Measurements from ENCODE around the gene MACROD2.

MACROD2 gene

GRCh38 chr20:14307956-14308355 lies 312.6 kb downstream of the MACROD2 start:
- Histone ChIP-seq H3K9me3 (peaks cover 3% of the 10 kb centered on the region; the same call in 1 of the 2 replicates), H3K27me3 (no peaks in the 10 kb centered on the region), H3K36me3 (no peaks in the 10 kb centered on the region), H3K4me3 (ENCODE audit: low read depth, low read length) (no peak overlapping the region), H3K4me1 (no peaks in the 10 kb centered on the region)
- no peak for TF ChIP-seq CTCF (IDR thresholded peaks at IDR 0.05; ENCODE audit: low read depth, low read length)
- no peak for DNase-seq

- no peak overlapping the region for H3K4me3 ChIP-seq (ENCODE audit: low read depth, low read length)
- H3K9me3 ChIP-seq, result peaks cover 3% of the 10 kb centered on the region; the same call in 1 of the 2 replicates
- no peak for DNase-seq
- H3K4me1 ChIP-seq, result no peaks in the 10 kb centered on the region
- H3K36me3 ChIP-seq, result no peaks in the 10 kb centered on the region
- H3K27me3 ChIP-seq, result no peaks in the 10 kb centered on the region
- no peak for TF ChIP-seq CTCF (IDR thresholded peaks at IDR 0.05; ENCODE audit: low read depth, low read length)
Measured at GRCh38 chr20:14310977-14311627, 315.8 kb downstream of the MACROD2 start.

- Histone ChIP-seq H3K4me3 (ENCODE audit: low read depth, low read length) (no peak overlapping the region), H3K4me1 (no peaks in the 10 kb centered on the region), H3K27me3 (no peaks in the 10 kb centered on the region), H3K9me3 (peaks cover 3% of the 10 kb centered on the region; the same call in 1 of the 2 replicates), H3K36me3 (no peaks in the 10 kb centered on the region)
- TF ChIP-seq CTCF (IDR thresholded peaks at IDR 0.05; ENCODE audit: low read depth, low read length), result no peak
- DNase-seq, result no peak
Measured at GRCh38 chr20:14312001-14312400, 316.7 kb downstream of the MACROD2 start.

- Histone ChIP-seq H3K4me1 (peaks cover 3% of the 10 kb centered on the region; the same call in 1 of the 2 replicates), H3K36me3 (no peaks in the 10 kb centered on the region), H3K4me3 (ENCODE audit: low read depth, low read length) (no peak overlapping the region), H3K9me3 (peaks cover 3% of the 10 kb centered on the region; the same call in 1 of the 2 replicates), H3K27me3 (no peaks in the 10 kb centered on the region)
- no peak for DNase-seq
- TF ChIP-seq CTCF (IDR thresholded peaks at IDR 0.05; ENCODE audit: low read depth, low read length), result no peak
Measured at GRCh38 chr20:14313341-14314020, 318.2 kb downstream of the MACROD2 start.

- H3K4me1 ChIP-seq, result peaks cover 3% of the 10 kb centered on the region
- H3K4me3 ChIP-seq (ENCODE audit: low read depth, low read length), result no peak overlapping the region
- no peak for DNase-seq
- no peaks in the 10 kb centered on the region for H3K27me3 ChIP-seq
- no peaks in the 10 kb centered on the region for H3K9me3 ChIP-seq
- no peaks in the 10 kb centered on the region for H3K36me3 ChIP-seq
- no peak for TF ChIP-seq CTCF (IDR thresholded peaks at IDR 0.05; ENCODE audit: low read depth, low read length)
Measured at GRCh38 chr20:14319704-14320103, 324.4 kb downstream of the MACROD2 start.

- Histone ChIP-seq H3K4me3 (ENCODE audit: low read depth, low read length) (no peak overlapping the region), H3K9me3 (no peaks in the 10 kb centered on the region), H3K36me3 (peaks cover 7% of the 10 kb centered on the region; the same call in 1 of the 2 replicates), H3K27me3 (no peaks in the 10 kb centered on the region), H3K4me1 (peaks cover 8% of the 10 kb centered on the region)
- DNase-seq, result no peak
- no peak for TF ChIP-seq CTCF (IDR thresholded peaks at IDR 0.05; ENCODE audit: low read depth, low read length)
Measured at GRCh38 chr20:14331646-14332045, 336.3 kb downstream of the MACROD2 start.
